Tibial nerve (tissue), 4 donors: ENCODE measurements around the gene KLHL17.

ENCODE experiments used
- CTCF ChIP-seq, 5 experiments: fragments of 200-600 bp in 3 of 5; fragments of 450-650 bp in 2 of 5; sonication (generic) in 3 of 5; IDR thresholded peaks; one replicate each; pipeline ENCODE4 v1.5.1; 2016 to 2019; ENCODE audit warnings: antibody characterized with exemption in 5 of 5, mild to moderate bottlenecking in 3 of 5, moderate library complexity in 2 of 5
- EP300 ChIP-seq, 2 donors: sonication (generic); formaldehyde crosslinking; IDR thresholded peaks; one replicate each; pipeline ENCODE4 v1.6.1; 2017; ENCODE audit warnings: antibody characterized with exemption in 2 of 2, mild to moderate bottlenecking in 1 of 2
- POLR2A ChIP-seq, 2 donors: fragments of 450-650 bp; IDR thresholded peaks; one replicate each; pipeline ENCODE4 v1.6.1; 2017; ENCODE audit warnings: antibody characterized with exemption in 2 of 2, mild to moderate bottlenecking in 2 of 2, moderate library complexity in 2 of 2

GRCh38 chr1:970973-971730 is 10.8 kb downstream of the KLHL17 start:
- no peak for TF ChIP-seq CTCF (IDR thresholded peaks at IDR 0.05)
- no peak for TF ChIP-seq POLR2A (IDR thresholded peaks at IDR 0.05)
- TF ChIP-seq EP300 (IDR thresholded peaks at IDR 0.05): no peak
